Raji (cell line): ENCODE results near the gene IGHMBP2.

Experiments
- POLR2A ChIP-seq: IDR thresholded peaks from 2 replicates; pipeline ENCODE4 v1.6.1; 2011; ENCODE audit warnings: low read depth, low read length, control low read depth; ENCODE audit not compliant: insufficient read depth

The IGHMBP2 gene

DNA sequence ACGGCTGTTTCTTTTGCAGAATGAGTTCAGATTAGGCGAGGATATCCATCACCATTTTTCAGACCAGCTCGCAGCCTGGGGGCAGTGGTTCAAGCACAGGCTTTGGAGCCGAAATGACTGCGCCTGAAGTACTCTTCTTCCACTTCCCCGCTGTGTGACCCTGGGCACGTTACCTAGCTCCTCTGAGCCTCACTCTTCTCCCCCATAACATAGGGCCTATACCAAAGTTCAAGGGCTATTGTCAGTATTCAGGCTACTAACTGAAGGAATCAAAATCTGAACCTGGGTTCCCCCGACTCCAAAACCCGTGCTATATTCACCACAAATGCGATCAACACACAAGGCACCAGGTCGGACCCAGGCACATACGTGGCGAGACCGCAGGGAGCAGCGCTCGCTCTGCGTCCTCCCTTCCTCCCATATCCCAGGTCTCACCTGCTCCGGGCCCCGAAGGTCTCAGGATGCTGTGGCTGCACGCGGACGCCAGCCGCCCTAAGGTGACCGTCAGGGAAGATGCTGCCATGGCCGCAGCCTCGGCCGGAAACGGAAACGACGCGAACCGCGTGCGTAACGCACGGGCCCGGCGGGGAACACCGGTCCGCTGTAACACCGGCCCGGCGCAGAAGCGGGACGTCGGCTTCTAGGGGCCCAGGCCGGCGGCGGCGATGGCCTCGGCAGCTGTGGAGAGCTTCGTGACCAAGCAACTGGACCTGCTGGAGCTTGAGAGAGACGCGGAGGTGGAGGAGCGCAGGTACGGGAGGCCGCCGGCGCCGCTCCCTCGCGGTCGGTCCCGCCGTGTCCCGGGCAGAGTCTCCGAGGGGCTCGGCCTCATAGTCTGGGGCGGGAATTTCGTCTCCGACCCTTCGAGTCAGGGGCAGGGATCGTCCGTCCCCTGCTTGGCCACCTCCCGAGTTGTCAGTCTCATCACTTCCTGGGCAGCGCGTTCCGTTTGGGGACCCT lies at the start of gene IGHMBP2, which contains the start of gene MRPL21:
Gene IGHMBP2, plus strand, starts transcription at position 604 of the 960 bp plus-strand sequence. Its CDS starts 62 bp downstream, at position 666.
Gene MRPL21, minus strand, starts transcription at position 545 of the 960 bp plus-strand sequence. Its CDS starts 22 bp downstream, at position 523.
- TF ChIP-seq POLR2A, result peak; percentile 99

DNA sequence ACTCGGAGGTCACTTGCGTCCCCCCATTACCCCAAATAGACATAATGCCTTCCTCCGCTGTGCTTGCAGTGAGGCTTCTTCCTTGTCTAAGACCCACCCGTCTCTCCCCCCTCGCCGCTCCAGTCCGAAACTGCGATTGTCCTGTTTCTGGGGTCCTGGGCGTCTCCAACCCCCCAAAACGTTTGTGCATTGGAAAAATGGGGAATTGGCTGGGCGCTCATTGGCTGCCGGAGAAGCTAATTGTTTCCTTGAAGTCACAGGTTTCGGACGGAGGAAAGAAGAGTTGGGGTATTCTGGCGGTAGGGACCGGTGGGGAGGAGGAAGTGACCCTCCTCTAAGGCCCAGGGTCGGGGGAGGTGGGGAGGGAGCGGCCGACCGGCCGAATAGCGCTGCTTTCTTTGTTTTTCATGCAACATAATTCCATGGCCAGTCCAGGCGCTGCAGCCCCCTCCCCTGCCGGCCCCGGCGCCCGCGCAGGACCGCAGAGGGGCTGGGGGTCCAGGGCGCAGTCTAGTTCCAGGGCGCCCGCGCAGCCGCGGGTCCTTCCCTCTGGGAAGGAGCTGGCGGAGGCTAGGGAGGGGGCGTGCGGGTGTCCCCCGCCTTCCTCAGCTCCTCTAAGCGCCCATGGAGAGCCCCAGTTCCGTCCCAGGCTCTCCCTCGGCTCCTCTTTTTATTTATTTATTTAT lies 49.3 kb upstream of the IGHMBP2 start:
- no peak for TF ChIP-seq POLR2A

DNA sequence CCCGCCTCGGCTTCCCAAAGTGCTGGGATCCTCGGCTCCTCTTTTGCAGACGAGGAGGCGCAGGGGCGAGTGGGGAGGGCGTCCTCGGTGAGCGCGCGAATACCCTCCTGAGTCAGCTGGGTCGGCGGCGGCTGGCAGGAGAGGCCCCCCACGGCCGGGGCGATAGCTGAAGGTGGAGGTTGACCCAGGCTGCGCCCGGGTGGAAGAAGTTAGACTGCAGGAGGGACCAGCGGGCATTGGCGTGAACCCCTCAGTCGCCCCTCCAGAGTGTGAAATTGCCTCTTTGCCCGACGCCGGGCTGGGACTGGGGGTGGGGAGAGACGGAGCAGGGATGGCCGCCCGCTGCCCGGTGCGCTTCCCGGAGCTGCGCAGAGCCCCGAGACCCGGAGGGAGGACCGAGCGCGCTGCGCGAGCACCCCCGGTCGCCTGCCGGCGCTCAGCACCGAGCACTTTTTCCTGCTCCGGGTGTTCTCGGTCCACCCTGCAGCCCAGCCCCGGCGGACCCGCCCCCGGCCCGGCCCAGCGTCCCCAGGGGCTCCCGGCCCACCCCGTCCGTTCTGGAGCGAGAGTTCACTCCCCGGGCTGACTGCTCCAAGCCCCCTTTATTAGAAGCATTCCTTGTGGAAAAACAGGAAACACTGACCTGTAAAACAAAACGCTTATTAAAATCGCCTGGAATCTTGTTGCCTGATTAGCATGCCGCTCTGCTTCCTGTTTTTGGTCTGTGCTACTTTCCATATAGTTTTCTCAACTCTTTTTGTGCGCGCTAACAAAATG lies 48.3 kb upstream of the IGHMBP2 start:
- no peak for TF ChIP-seq POLR2A

DNA sequence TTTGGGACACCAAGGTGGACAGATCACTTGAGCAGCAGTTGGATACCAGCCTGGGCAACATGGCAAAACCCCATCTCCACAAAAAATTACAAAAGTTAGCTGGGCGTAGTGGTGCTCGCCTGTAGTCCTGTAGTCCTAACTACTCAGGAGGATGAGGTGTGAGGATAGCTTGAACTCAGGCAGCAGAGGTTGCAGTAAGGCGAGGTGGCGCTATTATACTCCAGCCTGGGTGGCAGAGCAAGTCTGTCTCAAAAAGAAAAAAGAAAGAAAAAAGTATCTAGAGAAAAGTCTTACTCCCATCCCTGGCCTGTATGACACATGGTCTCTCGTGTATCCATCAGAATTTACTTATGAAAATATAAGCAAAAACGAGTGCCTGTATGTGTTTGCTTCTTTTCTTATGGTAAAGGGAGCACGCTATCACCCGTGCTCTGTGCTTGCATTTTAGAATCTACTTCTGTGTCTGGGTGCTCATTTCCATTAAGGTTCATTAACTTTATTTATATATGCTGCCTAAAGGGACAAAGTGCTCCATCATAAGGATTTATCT lies 46.6 kb upstream of the IGHMBP2 start:
- no peak for TF ChIP-seq POLR2A

DNA sequence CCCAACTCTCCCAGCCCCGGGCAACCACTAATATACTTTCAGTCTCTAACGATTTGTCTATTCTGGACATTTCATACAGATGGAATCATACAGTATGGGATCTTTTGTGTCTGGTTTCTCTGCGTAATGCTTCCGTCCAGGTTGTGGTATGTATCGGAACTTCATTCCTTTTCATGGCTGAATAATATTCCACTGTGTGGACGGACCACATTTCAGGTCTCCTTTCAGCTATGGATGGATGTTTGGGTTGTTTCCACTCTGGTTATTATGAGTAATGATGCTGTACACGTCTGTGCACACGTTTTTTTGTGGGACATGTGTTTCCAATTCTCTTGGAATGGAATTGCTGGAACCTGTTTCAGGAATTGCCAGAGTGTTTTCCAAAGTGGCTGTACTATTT lies 44.6 kb upstream of the IGHMBP2 start:
- no peak for TF ChIP-seq POLR2A

DNA sequence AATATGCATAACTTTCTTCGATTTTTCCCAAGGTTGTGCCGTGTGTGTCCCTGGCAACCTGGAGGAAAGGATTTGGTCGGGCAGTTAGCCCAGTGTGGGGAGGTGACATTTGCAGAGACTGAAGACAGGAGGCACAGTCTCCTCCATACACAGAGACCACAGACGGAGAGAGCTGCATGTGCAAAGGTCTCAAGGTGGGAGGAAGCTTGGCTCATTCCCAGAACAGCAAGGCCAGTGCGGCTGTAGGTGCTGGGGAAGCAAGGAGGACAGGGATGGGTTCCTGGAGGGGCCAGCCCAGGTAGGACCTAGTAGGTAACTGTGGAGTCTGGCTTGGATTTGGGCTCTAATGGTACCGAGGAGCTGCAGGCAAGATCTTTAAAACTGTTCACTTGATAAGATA lies 41.3 kb upstream of the IGHMBP2 start:
- TF ChIP-seq POLR2A, result no peak

DNA sequence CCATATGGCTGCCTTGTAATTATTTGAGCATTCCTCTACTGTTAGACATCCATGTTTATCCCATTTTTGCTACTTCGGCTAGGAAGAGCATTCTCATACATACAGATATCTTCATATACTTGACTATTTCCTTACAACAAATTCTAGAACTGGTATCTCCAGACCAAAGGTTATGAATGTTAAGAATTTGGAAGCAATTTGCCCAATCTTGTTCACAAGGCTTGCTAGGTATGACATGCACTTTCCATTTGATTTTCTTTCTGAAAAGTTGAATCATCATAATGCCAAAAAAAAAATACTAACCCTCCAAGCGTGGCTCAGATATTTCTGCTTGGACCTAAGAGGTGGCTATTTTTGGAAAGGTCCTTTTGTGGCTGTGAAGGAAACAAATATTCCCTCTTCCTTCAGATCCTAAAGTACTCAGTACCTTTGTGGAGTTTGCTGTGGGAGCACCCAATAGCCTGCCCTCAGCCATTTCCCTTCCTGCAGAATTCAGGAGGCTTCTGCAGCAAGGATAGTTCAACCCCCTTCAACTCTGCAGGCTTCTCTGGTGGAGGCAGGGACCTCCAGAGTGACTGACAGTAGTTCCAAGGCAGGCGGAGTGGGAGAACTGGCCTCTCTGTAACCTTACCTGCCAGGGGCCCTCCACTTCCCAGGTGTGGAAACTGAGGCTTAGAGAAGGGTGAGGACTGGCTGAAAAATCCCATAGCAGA lies 40.0 kb upstream of the IGHMBP2 start:
- no peak for TF ChIP-seq POLR2A

DNA sequence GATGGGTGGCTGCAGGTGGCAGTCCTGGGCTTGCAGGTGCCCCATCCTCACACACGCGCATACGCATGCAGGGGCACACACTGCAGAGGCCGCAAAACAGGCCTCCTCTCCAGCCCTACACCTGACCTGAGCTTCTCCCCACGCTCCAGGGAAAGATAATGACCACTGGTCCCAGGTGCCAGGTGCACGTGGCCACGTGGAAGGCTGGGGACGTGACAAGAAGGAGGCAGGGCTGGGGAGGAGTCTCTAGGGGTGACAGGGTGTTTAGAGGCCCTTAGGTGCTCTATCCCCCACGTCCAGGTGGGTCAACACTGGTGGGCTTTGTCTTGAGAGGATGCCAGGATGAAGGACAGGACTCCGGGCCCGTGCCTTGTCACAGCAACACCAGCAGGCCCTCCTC lies 38.5 kb upstream of the IGHMBP2 start:
- no peak for TF ChIP-seq POLR2A

DNA sequence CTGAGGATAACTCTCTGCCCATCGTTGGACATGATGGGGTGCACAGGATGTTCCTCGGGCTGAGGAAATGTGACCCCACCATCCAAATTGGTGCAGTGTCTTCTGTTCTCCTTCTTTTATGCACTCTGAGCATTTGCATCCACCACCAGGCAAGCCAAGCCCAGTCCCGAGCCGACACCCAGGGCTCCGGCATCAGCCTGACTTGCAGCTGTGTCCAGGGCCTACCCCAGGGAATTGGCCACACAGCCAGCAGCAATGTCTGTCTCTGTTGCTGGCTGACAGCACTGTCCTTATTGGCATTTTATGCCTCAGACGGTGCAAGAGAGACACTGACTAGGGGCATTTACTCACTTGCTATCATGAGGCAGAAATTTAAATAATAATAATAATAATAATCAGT lies 36.6 kb upstream of the IGHMBP2 start:
- TF ChIP-seq POLR2A, result no peak

DNA sequence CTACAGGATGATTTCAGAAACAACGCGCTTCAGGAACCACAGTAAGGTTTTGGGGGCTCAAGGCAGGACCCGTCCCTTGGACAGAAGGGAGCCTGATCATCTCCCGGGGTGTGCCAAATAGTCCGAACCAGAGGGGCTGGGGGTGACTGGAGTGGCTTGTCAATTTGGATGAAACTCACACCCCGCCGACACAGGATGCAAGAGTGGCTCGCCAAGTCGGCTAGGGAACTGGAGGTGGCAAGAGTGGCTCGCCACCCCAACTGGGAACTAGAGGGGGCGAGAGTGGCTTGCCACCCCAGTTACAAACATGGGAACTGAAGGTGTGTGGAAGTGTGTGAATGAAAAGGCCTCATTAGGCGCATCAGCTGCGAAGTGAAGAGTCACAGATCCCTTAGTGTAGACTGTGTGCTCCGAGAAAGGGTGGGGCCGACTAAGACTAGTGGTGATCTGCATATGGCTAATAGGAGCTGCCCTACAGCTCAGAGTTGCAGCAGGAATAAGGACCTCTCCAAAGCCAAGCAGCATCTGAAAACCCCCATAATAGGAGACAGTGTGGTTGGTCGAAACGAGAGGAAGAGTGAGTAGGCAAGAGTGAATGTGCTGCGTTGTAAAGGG lies 35.4 kb upstream of the IGHMBP2 start:
- no peak for TF ChIP-seq POLR2A

DNA sequence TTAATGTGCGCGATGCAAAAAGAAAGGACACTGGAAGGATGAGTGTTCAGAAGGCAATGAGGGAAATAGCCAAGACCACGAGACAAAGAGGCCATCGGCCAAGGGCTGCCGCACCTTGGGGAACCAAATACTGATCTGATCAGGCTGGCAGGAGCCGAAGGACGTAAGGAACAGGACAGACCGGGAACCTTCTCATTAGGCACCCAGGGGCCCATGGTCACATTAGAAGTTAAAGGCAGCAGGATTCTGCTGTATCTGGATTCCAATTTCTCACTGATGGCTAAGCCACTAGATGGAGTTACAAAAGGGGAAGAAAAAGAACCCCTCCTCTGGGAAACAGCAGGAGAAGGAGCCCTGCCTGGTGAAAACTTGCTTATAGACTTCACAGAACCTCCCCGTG lies 33.2 kb upstream of the IGHMBP2 start:
- no peak for TF ChIP-seq POLR2A

DNA sequence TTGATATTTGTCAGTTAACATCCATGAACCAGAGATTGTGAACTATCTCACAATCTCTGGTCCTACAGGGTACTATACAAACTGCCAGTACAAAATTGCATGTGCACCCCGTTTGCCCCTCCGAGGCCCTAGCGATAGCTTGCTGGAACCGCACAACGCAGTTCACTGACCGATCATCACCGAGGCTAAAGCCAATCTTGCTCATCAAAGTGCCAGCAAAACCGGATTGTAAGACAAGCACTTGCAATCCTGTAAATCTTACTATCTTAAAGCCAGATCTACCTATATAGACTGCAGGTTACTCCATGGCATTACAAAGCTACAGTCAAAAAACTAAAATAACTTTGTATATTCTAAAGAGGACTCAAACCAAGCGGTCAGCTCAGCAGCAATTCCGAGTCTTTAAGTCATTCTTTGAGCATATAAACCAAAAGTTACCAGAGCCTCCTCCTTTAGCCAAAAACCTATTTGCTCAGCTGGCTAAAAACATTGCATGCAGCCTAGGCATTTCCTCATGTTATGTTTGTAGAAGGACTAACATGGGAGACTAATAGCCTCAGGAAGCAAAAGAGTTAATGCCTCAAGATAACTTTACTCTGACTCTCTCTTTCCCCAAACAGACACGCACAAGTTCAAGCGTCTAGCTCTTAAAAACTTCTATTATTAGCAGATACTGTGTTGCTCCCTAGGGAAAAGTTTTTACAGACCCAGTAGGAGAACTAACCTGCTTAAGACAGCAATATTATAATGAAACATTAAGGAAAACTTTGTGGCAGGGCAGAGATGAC lies 31.3 kb upstream of the IGHMBP2 start:
- TF ChIP-seq POLR2A, result no peak

DNA sequence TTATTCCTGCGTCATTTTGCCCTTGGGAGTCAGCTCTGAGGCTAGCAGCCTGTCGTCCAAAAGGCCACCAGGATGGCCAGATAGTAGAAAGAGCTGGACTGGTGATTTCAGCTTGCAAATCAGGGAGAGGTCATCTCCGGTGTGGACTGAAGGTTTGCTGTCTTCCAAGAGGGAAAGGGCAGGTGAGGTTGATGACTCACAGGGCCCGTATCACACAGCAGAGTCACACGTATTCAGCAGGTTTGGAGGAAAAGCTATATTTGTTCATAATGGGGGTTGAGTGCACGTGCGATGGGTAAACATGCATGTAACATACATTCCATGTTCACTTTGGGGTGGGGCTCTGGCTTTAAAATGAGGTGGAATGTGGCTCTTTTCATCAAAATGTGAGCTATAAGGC lies 25.7 kb upstream of the IGHMBP2 start:
- TF ChIP-seq POLR2A, result no peak
